Right lobe of liver (tissue), 4 donors: ENCODE data around the gene PAQR3.
"Not testable (repeated sequence)": the region's sequence is repeated elsewhere in the genome, so short reads cannot be mapped to it uniquely, and the experiment has no call there.

ENCODE experiments used
- CTCF ChIP-seq, 4 donors: fragments of 200-600 bp in 3 of 4; fragments of 450-650 bp in 1 of 4; IDR thresholded peaks; one replicate each; pipeline versions ENCODE4 v1.5.1 to v1.8.0; 2016 to 2022; ENCODE audit warnings: antibody characterized with exemption in 4 of 4, mild to moderate bottlenecking in 2 of 4
- POLR2A ChIP-seq: fragments of 450-650 bp; IDR thresholded peaks from one replicate; pipeline ENCODE4 v1.6.1; 2017; ENCODE audit warnings: antibody characterized with exemption, mild to moderate bottlenecking
- donor health status: DM: no; HTN: no; CAD: no.
- donor health status: DM: no; HTN: no; CAD: no.
- donor health status: DM: no; HTN: yes; CAD: no.

- TF ChIP-seq CTCF (IDR thresholded peaks at IDR 0.05); POLR2A: not testable (repeated sequence)
Observed at GRCh38 chr4:78868712-78869111, 70.5 kb downstream of the PAQR3 start.
